ENCODE measurements around the gene CCDC184.

DNA sequence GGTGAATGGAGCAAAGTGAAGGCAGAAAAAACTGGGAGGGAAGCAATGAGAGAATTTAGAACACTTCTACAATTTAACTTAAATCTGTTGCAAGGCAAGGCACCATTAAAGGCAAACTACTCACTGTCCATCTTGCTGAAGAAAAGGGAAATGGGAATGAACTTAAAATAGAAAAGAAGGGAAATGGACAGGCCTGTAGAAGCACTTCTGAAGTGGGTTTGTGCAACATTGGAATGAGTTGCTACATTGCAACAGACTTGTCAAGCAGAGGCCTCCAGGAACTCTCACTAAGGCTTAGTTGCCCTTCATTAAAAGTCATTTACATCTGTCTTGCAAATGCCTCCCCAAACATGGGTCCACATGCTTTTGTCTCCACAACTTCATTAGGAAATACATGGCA is 33.3 kb downstream of the CCDC184 start:
- TF ChIP-seq CEBPB (IDR thresholded peaks at IDR 0.05) (no peak), EP300 (IDR thresholded peaks at IDR 0.05; ENCODE audit: borderline replicate concordance) (no peak), YY1 (IDR thresholded peaks at IDR 0.05; ENCODE audit: low read depth) (no peak), TEAD4 (IDR thresholded peaks at IDR 0.05) (no peak), TAF1 (IDR thresholded peaks at IDR 0.05; ENCODE audit: low read depth) (no peak), CREB1 (IDR thresholded peaks at IDR 0.05; ENCODE audit: low read depth) (no peak), TCF12 (IDR thresholded peaks at IDR 0.05; ENCODE audit: low read depth) (no peak)

Data from Ishikawa (cell line).